CD4-positive, alpha-beta T cell treated with Interleukin-10 for 1 hour (primary cell): ENCODE results near the gene CD2BP2.
A peak's percentile ranks its signal among the peaks of the same experiment; 100 is the strongest.
"Not testable (repeated sequence)": the region's sequence is repeated elsewhere in the genome, so short reads cannot be mapped to it uniquely, and the experiment has no call there.

Experiments used
- DNase-seq: peaks from one replicate; pipeline ENCODE4 v3.0.0-alpha.2; 2020

CD2BP2 gene

GRCh38 chr16:30355144-30355953 lies at the start of gene CD2BP2:
Gene CD2BP2 (minus strand): TSS chr16:30355308. CDS start chr16:30354681, 627 bp downstream.
- DNase-seq: peak; percentile 90

DNA sequence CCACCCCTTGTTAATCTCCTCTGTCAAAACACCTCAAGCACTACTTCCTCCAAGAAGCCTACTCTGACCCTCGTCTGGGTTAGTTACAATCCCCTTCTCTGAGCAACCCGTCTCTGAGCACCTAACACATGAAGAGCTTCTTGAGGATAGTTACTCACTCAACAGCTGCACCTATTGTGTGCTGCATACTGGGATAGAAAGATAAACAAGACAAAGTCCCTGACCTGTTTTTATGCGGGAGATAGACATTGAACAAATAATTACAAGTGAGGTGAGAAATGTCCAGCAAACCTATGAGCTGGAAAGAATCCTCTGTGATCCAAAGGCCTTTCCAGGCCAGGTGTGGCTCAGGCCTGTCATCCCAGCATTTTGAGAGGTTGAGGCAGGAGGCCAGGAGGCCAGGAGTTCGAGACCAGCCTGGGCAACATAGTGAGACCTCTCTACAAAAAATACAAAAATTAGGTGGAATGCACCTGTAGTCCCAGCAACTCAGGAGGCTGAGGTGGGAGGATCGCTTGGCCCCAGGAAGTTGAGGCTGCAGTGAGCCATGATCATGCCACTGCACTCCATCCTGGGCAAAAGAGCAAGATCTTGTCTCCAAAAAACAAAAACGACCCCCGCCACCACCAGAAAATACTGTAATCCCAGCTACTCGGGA lies 46.8 kb upstream of the CD2BP2 start:
- DNase-seq: no peak

DNA sequence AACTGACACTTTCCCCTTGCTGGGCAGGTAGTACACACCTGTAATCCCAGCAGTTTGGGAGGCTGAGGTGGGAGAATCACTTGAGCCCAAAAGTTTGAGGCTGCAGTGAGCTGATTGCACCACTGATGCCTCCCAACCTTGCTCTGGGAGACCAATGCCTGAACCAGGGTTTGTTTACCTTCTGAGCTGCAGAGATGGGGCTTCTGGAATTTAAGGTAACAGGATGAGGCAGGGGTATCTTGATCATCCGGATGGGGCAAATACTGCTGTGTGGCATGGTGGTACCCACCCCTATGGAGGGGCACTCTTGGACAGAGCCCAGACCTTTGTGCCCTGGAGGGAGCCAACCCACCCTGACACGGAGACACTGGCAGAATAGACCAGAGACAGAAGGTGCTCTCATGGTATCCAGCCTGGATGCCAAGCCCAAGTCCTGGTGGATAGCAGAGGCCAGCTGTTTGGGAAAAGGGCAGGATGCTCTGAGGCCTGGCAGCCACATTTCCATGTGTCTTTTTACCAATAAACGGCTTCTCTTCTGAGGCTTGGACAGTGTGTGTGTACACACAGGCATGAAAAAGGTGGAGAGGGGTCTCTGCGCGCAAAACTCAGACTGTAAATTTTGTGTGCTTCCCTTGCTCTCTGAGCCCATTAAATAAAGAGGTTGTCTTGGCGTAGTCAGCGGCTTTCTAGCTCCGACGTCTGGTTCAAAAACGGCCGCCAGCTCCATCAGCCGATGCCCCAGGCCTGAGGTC lies 44.5 kb upstream of the CD2BP2 start:
- no peak for DNase-seq

DNA sequence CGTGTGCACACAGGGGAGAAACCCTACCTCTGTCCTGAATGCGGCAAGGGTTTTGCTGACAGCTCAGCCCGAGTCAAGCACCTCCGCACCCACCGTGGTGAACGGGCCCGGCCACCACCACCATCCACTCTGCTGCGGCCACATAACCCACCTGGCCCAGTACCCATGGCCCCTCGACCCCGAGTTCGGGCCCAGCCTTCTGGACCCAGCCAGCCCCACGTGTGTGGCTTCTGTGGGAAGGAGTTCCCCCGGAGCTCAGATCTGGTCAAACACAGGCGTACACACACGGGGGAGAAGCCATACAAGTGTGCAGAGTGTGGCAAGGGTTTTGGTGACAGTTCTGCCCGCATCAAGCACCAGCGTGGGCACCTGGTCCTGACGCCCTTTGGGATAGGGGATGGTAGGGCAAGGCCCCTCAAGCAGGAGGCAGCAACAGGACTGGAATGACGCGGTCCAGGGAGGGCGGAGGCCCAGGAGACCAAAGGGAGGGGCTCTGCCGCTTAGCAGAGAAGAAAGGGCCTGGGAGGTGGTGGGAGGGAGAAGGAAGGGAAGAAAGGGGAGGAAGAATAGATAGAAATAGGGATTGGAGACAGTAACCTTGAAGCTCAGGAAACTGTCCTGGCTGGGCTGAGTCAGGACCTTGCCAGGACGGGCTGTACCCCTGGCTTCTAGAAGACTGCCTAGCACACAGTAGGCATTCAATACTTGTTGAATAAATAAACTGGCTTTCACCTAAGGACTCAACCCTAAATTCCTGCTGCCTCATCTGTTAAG lies 43.7 kb upstream of the CD2BP2 start:
- DNase-seq: no peak

- DNase-seq: no peak
These were observed 42.9 kb upstream of the CD2BP2 start for GRCh38 chr16:30397776-30398660.

- DNase-seq: no peak
These were observed 41.9 kb upstream of the CD2BP2 start for GRCh38 chr16:30397056-30397455.

DNA sequence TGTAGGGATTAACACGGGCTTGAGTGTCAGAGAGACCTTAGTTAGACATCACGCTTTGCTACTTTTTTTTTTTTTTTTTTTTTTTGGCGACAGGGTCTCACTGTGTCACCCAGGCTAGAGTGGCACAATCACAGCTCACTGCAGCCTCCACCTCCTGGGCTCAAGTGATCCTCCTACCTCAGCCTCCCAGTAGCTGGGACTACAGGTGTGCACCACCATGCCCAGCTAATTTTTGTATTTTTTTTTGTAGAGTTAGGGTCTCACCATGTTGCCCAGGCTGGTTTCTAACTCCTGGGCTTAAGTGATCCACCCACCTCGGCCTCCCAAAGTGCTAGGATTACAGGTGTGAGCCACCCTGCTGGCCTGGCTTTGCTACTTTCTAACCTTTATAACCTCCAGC lies 41.5 kb upstream of the CD2BP2 start:
- not testable (repeated sequence) for DNase-seq

GRCh38 chr16:30395992-30396585 lies 41.0 kb upstream of the CD2BP2 start:
- DNase-seq: no peak

GRCh38 chr16:30395155-30395991 lies 40.3 kb upstream of the CD2BP2 start, which contains the start of gene ZNF48:
Gene ZNF48 (plus strand): TSS chr16:30395420. CDS start chr16:30395795, 375 bp downstream.
- peak; percentile 62 for DNase-seq

DNA sequence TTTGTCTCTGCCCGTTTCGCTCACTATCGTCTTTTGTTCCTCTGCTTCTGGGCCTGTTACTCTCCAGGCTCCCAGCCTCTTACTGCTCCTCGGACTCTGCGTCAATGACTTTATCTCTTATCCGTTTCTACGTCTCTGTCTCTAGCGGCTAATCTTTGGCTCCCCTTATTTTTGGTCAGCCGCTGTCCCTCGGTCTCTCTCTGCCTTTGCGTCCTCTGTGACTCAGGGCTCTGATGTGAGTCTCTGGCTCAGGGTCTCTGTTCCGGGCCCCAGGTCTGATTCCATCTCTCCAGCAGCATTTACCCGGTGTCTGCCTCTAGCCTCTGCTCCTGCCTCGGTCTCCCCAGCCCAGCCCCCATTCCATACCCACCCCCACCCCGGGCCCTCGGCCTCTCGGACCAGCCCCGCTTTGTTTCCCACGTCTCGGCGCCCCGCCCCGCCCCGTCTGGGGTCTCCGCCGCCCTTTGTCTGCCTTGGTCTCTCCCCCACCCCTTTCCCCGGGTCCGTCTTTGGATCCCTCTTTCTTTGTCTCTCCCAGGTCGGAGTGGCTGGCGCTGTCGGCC lies 39.6 kb upstream of the CD2BP2 start:
- no peak for DNase-seq

GRCh38 chr16:30383521-30383920 lies 28.4 kb upstream of the CD2BP2 start:
- no peak for DNase-seq

GRCh38 chr16:30382111-30382881 lies 27.2 kb upstream of the CD2BP2 start, which contains the start of gene SEPTIN1:
Gene SEPTIN1 (minus strand): TSS chr16:30382561. CDS start chr16:30382542, 19 bp downstream.
- peak; percentile 82 for DNase-seq

DNA sequence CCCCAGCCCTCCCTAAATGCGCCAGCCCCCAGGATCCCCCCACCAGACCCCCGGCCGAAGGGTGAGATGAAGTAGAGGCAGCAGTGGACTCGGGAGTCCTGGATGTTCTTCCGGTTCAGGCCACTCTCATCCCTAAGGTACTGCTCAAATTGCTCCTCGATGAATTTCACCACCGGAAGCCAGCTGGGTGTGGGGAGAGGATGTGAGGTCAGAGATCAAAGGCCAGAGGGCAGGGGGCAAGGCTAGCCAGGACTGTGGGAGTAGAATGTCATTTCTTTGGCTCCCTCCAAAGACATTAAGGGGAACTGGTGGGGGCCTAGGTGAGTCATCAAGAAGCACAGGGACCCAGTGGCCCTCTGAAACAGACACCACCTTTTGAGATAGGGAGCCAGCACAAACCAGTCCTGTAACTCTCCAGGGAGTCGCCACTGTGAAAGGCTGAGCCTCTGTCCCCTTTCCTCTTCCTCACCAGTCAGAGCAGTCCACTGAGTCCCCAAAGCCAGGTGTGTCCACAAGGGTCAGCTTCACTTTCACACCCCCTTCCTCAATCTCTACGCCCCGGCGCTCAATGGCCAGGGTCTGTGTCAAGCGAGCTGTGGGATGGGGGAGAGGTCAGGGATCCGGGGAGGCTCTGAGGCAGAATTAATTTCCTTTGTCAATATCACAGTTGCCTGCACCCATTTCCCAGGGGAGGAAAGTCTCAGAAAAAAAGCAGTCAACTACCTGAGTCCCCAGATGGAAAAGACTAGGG lies 26.4 kb upstream of the CD2BP2 start:
- peak; percentile 49 for DNase-seq

GRCh38 chr16:30380803-30381208 lies 25.7 kb upstream of the CD2BP2 start:
- DNase-seq: no peak

DNA sequence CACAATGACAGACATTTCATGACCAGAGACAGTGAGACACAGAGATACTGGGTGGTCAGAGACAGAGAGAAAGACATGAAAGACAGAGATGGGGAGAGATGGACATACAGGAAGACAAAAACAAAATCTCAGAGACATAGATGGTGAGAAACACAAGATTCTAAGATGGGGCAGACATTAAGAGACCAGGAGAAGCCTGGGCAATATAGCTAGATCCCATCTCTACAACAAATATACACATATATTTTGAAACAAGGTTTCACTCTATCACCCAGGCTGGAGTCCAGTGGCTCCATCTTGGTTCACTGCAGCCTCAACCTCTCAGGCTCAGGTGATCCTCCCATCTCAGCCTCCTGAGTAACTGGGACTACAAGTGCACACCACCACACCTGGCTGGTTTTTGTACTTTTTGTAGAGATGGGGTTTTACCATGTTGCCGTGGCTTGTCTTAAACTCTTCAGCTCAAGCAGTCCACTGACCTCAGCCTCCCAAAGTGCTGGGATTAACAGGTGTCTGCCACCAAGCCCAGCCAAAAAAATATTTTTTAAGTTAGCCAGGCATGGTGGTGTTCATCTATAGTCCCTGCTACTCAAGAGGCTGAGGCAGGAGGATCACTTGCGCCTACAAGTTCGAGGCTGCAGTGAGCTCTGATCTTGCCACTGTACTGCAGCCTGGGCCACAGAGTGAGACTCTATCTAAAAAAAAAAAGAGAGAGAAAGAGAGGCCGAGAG lies 25.1 kb upstream of the CD2BP2 start:
- no peak for DNase-seq

DNA sequence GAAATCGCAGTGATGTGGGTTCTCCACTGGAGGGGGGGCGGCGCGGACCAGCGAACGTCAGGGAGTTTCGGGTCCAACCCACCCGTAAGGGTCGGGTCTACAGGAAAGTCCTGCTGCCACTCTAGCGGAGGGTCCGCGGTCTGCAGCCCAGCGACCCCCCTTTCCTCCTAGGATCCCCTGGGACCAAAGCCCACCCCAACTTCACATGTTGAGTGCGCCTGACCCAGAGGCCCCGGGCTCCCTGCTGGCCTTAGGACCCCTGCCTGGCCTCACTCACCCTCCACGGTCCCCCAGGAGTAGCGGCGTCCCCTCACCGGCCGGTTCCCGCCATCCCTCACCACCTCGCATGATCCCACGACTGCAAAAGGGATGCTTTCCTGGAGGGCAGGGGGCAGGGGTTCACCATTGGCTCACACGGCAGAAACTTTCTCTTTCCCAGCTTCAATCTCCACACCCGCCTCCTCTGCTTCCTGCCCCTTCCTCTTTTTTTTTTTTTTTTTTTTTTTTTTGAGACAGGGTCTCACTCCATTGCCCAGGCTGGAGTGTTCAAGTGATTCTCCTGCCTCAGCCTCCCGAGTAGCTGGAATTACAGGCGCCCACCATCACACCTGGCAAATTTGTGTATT lies 24.2 kb upstream of the CD2BP2 start:
- DNase-seq: no peak
